ENCODE measurements around the gene SORCS1.

SORCS1 gene

DNA sequence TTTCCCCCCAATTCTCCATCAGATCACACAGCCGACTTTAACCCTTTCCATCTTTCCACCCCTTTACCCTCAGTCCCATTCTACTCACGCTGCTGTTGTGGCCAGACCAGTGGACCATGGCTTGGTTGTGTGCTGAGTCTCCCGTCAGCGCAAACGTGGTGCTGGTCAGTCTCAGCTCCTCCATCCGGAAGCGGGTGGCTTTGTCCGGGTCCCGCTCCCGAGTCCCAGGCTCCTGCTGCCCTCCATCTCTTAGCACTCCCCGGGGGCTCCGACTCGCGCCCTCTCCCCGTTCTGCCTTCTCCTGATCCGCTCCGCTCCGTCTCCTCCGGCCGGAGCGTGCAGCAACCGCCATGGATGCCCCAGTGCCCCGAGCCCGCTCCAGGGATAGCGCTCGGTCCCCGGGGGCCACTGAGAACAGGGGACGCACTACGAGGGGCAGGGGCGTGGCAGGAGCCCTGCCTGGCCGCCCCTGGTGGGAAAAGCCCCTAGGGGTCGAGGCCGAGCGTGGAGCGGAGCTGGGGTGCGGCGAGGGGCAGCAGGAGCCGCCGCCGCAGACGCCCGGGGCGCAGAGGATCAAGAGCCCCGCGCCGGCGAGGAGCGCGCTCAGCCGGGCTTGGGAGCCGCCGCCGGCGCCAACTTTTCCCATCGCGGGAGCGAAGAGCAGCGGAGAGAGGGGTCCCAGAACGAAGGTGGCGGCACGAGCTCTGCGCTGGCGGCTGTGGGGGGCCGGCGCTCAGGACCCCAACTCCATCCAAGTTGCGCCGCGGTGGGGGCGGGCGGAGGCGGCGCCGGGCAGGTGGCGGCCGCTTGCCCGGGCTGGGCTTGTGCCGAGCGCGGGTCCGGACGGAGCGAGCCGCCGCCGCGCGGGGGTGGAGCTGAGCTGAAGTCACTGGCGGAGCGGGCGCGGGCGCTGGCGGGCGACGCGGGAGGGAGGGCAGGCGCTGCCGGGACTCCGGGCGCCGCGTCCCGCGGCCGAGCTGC lies at the start of gene SORCS1:
Gene SORCS1 (minus strand): TSS at position 826 of the 981 bp plus-strand sequence.
- DNase-seq (ENCODE audit: low read depth) = no peak

DNA sequence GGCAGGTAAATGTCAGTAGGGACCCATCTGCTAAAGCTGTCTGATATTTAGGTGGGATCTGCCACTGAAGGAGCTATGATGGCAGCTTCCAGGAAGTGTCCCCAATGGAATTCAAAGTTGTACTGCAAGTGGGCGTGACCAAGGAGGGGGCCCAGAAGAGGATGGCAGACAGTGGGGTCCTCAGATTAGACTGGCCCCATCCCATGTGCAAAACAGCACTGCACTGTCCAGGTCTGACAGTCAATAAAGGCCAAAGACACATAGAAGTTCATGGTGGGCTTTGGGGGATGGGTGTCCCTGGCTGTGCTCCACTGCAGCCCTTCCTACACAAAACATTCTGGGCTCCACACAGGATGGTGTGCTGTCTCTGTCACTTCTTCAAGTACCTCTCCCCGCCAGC lies 49.8 kb upstream of the SORCS1 start:
- DNase-seq (ENCODE audit: low read depth) = no peak

DNA sequence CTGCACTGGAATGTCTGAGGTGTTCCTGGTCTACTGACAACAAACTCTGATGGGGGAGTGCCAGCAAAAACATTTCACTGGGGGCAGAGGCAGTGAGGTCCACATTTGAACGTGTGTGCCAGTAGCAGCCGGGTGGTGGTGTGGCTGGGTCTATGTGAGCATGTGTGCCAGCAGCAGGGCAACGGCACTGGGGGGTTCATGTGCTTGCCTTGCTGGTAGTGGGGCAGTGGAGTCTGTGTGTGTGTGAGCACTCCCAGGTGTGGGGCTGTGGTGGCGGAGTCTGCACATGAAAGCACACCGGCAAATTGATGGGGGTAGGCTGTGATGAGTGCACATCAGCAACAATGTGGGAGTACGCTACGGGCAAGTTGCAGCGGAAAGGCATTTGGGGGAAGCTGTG lies 49.4 kb upstream of the SORCS1 start:
- DNase-seq (ENCODE audit: low read depth) = no peak

DNA sequence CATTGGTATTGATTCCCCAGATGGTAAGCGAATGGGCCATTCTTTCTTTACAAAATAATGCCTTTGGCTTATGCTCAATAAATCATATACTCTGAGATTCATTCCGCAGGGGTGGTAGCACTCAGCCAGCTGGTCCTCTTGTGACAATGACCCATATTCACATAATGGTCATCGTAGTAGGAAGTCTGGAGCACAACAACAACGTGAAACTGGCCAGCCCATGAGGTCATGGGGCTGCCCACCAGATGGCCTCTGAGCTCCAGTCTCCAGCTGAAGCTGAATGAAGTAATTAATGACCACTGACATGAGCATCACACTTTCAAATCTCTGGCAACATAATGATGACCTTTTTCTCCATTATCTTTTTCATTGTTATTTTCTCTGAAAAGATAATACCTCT lies 42.3 kb upstream of the SORCS1 start:
- no peak for DNase-seq (ENCODE audit: low read depth)

DNA sequence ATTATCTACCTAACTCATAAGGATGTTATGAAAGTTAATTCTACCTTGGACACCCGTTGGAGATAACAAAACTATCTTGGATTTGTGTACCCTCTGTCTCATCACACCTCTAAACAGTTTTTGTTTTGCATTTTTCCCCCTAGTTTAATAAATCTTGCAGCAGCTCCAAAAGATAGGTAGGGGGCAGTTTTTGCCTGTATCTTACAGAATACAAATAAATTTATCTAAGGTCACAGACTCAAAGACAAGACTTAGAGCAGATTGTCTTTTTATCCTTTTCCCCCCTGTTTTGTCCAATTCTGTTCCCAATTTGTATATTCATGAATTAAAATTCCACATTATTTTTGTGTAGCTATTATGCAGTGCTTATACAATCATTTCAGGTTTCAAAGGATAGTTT lies 5.0 kb upstream of the SORCS1 start:
- no peak for DNase-seq (ENCODE audit: low read depth)

DNA sequence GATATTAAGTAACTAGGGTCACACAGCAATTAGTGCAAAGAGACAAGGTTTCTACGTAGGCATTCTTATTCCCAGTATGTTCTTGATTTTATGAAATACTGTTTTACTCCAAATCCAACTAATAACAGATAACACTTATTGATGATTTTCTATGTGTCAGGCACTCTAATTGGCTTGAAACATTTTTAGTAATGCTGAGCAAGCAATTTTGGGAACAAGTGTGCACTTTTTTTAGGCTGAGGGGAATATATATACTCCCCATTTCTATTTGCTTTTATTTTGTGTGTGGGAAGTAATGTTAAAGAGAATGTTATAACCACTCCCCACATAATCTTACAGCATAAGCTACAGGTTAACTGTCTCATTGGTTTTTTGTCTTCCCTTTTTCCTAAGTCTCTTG lies 4.2 kb upstream of the SORCS1 start:
- no peak for DNase-seq (ENCODE audit: low read depth)

DNA sequence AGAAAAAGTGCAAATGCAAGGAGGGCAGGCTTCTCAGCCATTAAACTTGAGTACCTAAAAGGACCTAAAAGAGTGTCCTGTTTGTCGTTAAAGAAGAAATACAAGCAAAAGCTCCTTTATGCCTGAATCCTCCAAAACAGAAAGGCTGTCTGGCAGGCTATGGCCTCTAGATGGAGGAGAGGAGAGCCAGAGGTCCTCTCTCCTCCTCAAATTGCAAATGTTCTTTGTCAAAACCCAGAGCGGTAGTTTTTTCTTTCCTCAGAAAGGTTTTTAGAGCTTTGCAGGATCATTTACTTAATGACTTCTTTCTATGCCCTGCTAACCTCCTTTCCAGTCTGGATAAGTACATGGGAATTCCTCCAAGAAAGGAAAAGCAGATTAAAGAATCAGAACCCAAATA lies 1.9 kb upstream of the SORCS1 start:
- DNase-seq (ENCODE audit: low read depth) = no peak

DNA sequence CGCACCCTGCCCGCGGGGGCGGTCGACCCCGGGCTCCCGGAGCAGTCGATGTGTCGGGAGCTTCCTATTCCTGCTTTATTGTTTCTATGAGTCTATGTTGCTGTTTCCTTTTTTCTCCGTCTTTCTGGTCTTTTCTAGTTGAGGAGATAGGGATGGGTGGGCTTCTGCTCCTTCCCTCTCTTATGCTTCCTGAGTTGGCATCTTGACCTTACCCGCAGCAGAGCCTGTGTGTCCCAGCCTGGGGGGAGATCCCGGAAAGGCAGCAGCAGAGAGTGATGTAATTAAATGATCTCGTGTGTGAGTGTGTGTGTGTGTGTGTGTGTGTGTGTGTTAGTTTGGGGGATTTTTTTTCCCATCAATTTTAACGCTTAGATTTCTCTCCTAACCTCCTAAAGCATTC lies 486 bp upstream of the SORCS1 start:
- no peak for DNase-seq (ENCODE audit: low read depth)

DNA sequence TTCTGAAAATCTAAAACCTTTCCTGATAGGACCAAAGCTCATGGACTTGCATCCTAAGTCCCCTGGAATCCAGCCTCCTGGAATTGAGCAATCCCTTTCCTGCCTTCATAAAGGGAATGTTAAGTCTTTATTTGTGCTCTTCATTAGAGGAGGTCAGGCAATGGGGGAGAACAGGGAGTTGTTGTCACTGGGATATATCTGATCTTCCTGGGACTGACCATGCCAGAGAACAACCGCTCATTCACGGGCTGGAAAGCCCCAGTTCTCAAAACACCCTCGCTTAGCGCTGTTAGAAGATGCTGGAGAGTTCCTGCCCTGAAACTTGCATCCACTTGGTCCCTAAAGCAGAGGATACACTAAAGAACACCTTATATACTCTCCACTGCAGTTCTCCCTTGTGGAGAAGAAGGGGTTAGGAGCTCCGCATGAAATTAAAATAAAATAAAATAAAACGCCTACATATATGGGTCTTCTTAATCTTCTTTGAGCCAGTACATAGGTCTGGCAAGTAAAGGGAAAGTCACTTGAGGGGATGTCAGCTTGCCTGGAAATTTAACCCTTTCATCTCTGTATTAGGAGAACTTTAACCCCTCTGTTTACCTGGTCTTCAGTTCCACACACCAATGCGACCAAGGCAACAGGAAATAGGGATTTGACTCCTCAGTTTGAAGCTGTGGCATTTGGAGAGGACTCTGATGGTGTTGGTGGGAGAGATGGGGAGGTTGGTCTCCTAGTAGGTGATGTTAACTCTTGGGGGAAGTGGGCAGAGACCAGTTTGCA lies 1.2 kb downstream of the SORCS1 start:
- DNase-seq (ENCODE audit: low read depth) = no peak

DNA sequence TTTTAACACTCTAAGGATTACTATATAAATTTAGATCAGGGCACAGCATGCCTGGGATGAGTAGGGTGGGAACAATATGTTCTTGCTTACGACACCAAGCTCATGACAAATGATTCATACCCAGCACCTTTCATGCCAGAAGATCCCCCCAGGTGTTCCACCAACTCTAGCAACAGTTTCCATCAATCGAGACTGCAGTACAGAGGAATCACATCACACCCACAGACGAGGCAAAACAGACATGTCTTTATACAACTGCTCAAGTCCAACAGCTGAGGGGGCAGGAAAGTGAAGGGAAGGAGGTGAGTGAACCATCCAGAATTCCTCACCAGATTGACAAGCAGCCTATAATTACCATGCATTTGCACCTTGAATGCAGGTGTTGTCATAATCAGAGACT lies 3.6 kb downstream of the SORCS1 start:
- no peak for DNase-seq (ENCODE audit: low read depth)

DNA sequence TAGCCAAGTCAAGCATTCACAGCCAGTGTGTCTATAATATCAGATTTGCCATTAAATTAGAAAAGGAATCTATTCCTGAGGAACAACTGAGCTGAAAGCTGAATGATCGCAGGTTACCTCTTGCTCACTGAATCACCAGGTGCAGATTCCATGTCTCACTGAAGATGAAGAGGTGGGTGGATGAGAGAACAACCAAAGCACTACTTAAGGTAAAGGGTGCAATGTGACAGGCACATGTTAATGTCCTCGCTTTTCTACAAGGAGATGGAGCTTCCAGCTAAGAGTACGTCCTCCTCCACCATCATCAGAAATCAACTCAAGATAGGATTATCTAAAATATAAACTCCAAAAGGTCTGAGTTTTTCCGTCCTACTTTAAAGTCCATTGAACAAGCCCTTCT lies 4.6 kb downstream of the SORCS1 start:
- DNase-seq (ENCODE audit: low read depth) = no peak

DNA sequence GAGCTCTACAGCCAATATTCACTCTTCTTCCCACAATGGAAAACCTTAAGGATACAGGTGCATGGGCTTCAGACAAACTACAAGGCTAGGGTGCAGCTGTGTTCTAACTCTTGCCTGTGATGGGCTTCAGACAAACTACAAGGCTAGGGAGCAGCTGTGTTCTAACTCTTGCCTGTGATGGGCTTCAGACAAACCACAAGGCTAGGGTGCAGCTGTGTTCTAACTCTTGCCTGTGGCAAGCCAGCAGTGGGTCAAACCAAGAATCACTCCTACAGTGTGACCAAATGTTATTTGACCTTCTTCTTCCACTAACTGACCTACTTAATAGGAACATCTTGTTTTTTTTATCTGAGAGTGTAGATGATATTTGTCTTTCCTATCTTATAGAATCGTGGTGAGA lies 7.4 kb downstream of the SORCS1 start:
- DNase-seq (ENCODE audit: low read depth) = no peak

DNA sequence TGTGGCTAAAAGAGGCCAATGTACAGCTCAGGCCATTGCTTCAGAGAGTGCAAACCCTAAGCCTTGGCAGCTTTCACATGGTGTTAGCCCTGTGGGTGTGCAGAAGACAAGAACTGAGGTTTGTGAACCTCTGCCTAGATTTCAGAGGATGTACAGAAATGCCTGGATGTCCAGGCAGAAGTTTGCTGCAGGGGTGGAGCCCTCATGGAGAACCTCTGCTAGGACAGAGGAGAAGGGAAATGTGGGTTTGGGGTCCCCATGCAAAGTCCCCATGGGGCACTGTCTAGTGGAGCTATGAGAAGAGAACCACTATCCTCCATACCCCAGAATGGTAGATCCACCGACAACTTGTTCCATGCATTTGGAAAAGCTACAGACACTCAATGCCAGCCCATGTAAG lies 12.4 kb downstream of the SORCS1 start:
- no peak for DNase-seq (ENCODE audit: low read depth)

DNA sequence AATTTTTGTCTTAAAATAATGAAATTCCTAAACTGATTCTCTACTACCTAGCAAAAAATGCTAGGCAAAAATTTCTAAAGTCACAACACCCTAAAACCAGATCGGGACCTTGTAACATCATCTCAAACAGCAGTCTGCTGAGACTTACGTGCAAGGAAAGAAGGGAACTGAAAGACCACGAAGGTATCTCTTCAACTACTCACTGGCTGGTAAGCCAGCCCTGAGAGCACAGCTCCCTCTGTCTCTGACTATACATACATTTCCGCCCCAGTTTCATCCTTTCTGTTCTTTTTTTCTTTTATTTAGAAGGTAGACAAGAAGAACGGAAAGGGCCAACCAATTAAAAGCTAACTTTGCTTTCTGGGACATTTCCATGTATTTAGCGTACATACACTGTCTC lies 15.6 kb downstream of the SORCS1 start:
- no peak for DNase-seq (ENCODE audit: low read depth)

DNA sequence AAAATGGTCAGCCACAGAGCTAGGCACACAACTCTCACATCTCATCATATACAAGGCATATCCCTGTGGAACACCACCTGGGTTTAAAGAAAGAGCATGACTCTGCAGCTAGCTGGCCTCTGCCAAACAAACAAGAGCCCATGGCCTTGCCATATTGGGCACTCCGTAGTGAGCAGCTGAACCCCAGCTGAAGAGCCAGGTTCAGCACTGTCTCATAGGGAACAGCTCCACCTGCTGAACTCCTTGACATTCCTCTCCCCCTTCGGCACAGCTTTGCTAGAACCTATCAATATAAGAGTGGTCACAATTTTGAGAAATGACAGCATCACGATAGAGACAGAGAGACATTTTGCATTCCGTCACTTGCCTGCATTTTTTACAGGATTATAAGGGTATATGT lies 20.0 kb downstream of the SORCS1 start:
- no peak for DNase-seq (ENCODE audit: low read depth)

DNA sequence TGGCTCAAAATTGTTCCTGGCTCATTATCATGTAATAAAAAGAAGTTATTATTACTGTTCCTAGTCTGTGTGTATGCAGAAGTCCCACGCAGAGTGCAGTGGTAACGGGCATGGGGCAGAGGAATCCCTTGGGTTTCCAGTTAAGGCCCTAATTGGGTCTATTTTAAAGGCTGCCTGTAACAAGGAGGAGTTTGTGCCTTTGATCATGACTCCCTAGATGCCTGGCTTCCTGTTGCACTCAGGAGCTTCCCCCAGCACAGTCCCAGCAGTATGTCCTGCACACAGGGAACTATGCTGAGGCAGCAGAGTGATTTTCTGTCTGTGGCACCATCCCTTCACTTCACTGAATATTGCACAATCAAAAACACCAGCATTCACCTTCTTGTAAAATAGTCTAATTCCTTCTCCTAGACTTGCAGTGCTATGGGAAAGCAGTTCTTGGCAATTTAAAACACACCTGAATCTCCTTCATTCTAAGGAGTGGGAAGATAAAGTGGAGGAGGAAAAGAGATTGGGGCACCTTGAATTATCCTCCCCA lies 22.9 kb downstream of the SORCS1 start:
- DNase-seq (ENCODE audit: low read depth) = no peak

DNA sequence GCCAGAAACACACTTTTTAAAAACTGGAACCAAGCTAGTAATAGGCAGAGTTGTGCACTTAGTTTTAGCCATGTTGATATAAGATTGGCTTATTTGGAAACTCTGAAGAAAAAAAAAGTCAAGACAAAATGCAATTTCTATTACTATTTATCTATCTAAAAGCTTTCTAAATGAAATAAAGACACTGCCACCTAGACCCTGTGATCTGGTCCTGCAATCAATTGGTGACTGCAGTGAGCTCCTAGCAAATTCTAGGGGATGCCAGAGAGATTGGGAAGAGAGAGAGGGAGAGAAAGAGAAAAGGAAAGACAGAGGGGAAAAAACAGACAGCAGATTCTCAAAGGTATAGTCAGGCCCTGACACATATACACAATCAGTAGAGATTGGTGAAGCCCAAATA lies 25.3 kb downstream of the SORCS1 start:
- DNase-seq (ENCODE audit: low read depth) = no peak

DNA sequence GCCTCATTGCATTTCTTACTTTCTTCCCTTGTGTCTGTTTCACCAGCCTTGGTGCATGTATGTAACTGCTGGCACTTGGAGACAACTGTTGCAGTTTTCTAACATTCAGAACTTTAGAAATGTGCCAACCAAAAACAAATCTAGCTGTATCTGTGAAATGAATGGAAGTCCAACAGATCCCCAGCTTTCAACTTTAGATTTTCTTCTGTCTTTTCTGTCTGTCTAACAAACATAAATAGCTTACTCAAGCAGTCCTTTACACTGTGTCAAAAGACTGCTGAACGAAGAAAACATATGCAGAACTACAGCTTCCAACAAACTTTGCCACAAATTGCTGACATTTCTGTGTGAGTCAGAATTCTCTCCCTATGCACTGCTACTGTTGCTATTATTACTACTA lies 30.9 kb downstream of the SORCS1 start:
- no peak for DNase-seq (ENCODE audit: low read depth)

DNA sequence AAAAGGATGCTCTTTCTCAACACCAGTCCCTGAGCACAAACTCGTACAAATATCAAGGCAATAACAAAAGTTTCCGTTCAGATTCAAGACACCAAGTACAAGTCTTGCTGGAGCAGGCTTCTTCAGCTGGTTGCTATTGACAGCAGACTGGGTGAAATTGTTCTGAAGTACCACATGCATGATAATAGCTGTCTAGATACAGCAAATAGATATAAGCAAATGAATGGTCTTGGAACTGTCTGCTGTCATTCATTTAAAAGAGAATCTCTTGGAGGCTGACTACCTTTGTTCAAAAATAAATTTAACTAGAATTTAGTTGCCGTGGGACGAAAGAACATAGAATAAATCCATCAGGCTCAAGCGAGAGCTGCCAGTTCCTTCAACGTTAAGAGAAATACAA lies 35.5 kb downstream of the SORCS1 start:
- no peak for DNase-seq (ENCODE audit: low read depth)

DNA sequence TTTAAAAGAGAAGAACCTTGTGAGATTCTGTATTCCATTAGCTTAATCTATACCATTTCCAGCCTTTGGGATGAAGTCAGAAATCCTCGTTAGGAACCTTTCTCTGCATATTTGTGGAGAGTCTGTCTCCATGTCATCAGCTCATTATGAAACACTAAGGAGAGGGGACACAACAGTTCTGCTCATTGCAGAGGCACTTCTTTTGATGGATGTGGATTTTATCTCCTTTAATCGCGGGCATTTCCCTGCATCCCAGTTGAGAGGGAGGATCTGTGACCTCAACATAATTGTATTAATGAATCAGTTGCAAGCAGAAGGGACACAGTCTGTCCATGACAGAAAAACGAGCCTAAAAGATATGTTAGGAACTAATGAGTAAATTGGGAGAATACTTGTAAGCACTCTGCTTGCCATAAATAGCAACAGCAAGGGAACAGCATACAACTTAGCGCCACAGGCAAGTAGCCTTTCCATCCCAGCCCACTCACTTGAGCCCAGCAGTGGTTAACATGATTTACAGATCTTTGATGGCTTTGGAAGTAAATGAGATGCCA lies 37.9 kb downstream of the SORCS1 start:
- no peak for DNase-seq (ENCODE audit: low read depth)

DNA sequence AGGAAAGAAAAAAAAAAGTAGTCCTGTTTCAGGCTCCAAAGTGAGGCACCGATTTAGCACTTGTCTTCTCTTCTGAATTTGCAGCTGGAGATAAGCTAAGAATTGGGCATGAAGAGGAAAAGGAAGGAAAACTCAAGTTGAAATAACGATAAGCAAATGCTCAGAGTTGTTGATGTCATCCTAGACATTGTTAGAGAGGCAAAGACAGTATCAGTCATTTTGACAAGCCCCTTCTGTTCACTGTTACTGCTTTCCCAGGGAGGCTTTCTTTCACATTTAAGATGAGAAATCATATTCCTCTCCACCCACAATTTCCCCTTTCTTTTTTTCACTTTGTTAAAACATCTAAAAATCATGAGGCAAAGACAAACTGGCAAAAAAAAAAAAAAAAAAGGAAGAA lies 41.8 kb downstream of the SORCS1 start:
- DNase-seq (ENCODE audit: low read depth) = no peak

DNA sequence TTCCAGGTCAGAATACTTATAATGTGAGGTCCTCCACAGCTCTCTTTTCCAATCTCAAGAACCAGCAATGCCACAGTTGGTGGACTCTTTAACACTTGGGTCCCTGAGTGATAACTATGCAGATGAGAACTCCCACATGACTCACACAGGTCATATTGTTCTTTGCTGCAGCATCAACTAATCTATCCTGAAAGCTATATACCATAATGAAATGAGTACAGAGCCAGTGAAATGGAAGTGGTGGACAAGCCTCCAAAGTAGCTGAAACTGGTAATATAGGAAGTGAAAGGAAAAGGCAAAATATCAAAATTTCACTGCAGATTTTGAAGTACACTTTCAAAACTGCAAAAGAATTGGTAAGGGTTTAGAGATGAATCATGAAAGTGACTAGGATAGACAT lies 45.6 kb downstream of the SORCS1 start:
- DNase-seq (ENCODE audit: low read depth) = no peak
